ENCODE measurements around the gene PDE2A. TPM values are rescaled to one million over a fixed set of nuclear protein-coding genes. Genes with fewer than 3 reads are reported as not detected.

The PDE2A gene
- total RNA-seq, 1 donor from 2014 or later = 28.8 TPM

- intact Hi-C loops (cut with DNase I) = no loop called here
- no peak for DNase-seq (ENCODE audit: low spot score)
These were observed 132.8 kb downstream of the PDE2A start for GRCh38 chr11:72541257-72541974.

- intact Hi-C loops (cut with DNase I) = no loop called here
- no peak for DNase-seq (ENCODE audit: low spot score)
These were observed 137.2 kb downstream of the PDE2A start for GRCh38 chr11:72537051-72537450.

GRCh38 chr11:72535194-72535547 lies 139.1 kb downstream of the PDE2A start:
- DNase-seq (ENCODE audit: low spot score) = no peak
- intact Hi-C loops (cut with DNase I) = no loop called here

- no peak for DNase-seq (ENCODE audit: low spot score)
- intact Hi-C loops (cut with DNase I) = no loop called here
These were observed 139.6 kb downstream of the PDE2A start for GRCh38 chr11:72534371-72535193.

GRCh38 chr11:72529068-72529467 lies 145.2 kb downstream of the PDE2A start:
- intact Hi-C loops (cut with DNase I) = no loop called here

GRCh38 chr11:72528121-72528520 lies 146.1 kb downstream of the PDE2A start:
- intact Hi-C loops (cut with DNase I) = no loop called here
- DNase-seq (ENCODE audit: low spot score) = no peak

More at GRCh38 chr11:72529068-72529467, 145.2 kb downstream of the PDE2A start:
- DNase-seq (ENCODE audit: low spot score) = no peak

Small RNAs within 50 kb of the gene (microRNA-seq; reads per million reads assigned to microRNA genes)
- gene MIR139 = 2,943 reads per million, percentile 89 among the genes with 10 or more reads in this experiment

Other genes with a start within 250 kb of the PDE2A start
- gene CLPB, start 239.9 kb downstream of the PDE2A start, total RNA-seq = 16.7 TPM
- 46.3 TPM for gene ARAP1, start 78.0 kb upstream of the PDE2A start, total RNA-seq
- gene STARD10, start 119.6 kb upstream of the PDE2A start, total RNA-seq = 45.2 TPM
- gene ATG16L2, start 140.0 kb upstream of the PDE2A start, total RNA-seq = 21.4 TPM

All from cardiac septum (tissue), 1 donor.